T-helper 1 cell (primary cell): ENCODE data around the gene ACTN1.
"Not testable (repeated sequence)": the region's sequence is repeated elsewhere in the genome, so short reads cannot be mapped to it uniquely, and the experiment has no call there.

ENCODE experiments used
- DNase-seq, 5 donors: peaks; one replicate each; pipeline ENCODE4 v3.0.0-alpha.2; 2012 to 2020
- total RNA-seq, 4 donors: gene quantifications; one replicate each; lab custom pipeline; 2026; lab: John Stamatoyannopoulos, UW

Gene ACTN1
- 52.8 to 105 (median 63.0) reads per million in 4 donors for total RNA-seq

- peak; percentile 32 to 70 (median 47) for DNase-seq
Measured at GRCh38 chr14:68979021-68979721, at the start of gene ACTN1. Gene ACTN1, minus strand, starts transcription at chr14:68979302. Its CDS starts 246 bp downstream, at chr14:68979056.

GRCh38 chr14:69027242-69027913, 48.3 kb upstream of the ACTN1 start:
- no peak for DNase-seq

GRCh38 chr14:69023035-69023434, 43.9 kb upstream of the ACTN1 start:
- DNase-seq = no peak

GRCh38 chr14:69022093-69022492, 43.0 kb upstream of the ACTN1 start:
- not testable (repeated sequence) for DNase-seq

DNA sequence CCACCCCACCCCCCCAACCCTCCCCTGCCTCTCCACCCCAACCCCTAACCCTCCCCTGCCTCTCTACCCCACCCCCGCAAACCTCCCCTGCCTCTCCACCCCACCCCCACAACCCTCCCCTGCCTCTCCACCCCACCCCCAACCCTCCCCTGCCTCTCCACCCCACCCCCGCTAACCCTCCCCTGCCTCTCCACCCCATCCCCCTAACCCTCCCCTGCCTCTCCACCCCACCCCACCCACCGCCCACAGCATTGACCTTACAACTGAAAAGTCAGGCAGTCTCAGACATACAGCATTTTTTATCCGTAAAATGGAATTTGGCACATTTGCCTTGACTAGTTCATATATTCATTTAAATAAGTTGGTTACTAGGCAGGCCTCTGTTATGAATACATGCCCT, 38.6 kb upstream of the ACTN1 start:
- no peak for DNase-seq

DNA sequence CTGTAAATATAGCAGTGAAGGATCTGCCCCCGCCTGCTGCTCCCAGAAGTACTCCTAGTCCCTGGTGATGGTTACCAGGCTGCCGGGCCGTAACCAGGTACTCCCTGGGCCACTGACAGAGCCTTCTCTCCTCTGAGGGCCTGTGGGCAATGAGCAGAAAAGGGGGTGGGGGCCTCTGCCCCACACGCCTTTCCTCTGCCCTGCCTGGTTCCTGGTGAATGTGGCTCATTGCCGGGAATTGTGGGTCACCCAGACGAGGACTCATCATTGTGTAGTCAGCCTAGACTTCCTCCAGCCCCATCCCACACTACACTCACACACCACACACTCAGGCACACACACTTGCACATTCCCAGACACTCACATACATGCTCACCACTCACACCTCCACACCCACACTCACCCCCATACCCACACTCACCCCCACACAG, 35.7 kb upstream of the ACTN1 start:
- DNase-seq = no peak

DNA sequence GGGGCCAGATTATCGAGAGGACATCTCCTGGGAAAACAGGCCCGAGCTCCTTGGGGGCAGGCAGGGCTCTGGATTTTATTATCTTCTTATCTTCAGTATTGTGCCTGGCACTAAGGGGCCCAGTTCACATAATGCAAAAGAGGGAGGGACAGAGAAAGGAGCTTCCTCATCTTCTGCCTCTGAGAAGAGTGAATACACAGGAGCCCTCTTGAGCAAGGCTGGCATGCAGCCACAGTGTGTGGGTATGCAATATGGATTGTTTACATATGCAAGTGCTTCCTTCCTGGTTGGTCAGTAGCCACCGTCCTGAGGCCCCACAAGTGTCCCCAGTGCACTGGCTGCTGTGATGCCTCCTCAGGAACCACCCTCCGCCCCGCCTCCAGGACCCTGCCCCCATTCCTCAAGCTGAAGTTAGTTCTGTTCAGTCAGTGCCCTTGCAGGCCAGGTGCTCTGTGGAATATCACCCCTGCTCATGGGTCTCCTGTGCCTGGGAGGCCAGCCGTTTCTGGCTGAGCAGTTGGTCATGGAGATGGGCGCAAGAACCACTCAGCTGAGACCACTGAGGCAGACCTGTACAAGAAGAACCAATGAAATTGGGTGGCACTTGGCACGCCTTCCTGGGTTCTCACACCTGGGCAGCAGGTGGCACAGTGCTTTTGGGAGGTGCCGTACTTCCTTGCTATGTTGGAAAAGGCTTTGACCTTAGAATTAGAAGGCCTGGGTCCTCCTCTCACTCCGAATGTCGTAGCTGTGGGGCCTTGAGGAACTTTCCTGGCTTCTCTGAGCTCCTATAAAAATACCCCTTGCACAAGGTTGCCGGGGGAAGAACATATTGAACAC, 35.1 kb upstream of the ACTN1 start:
- no peak for DNase-seq

DNA sequence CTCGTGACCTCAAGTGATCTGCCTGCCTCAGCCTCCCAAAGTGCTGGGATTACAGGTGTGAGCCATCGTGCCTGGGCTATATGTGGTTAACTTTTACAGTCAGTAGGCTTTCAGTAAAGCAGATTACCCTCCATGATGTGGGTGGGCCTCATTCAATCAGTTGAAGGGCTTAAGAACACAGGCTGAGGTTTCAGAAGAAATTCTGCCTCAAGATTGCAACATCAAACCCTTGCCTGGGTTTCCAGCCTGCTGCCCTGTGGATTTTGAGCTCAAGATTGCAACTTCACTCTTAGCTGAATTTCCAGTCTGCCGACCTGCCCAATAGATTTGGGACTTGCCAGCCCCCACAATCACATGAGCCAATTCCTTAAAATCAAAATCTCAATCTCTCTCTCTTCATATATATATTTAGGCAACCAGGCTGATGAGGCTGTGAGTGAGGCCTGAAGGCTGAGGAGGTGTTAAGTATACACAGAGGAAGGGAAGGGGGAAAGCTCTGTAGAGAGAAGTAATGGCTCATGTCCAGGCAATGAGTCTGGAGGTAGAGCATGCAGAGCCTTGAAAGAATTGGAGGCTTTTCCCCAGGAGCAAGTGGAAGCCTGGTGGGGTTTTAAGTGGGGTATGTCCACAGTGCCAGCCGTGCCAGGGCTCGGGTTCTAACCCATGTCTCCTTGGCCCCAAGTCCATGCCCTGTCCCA, 33.3 kb upstream of the ACTN1 start:
- no peak for DNase-seq

DNA sequence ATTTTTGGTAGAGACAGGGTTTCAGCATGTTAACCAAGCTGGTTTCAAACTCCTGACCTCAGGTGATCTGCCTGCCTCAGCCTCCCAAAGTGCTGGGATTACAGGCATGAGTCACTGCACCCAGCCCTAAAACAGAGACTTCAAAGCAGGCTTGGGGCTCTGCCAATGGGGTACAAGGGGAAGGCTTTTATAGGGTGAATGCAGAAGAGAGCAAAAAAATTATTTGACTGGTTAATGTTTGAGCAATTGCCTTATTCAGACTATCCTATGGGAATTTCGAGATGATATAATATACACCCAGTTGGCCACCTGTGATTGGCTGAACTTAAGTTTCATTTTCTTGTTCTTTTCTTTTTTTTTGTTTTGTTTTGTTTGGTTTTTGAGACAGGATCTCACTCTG, 31.5 kb upstream of the ACTN1 start:
- DNase-seq = no peak

DNA sequence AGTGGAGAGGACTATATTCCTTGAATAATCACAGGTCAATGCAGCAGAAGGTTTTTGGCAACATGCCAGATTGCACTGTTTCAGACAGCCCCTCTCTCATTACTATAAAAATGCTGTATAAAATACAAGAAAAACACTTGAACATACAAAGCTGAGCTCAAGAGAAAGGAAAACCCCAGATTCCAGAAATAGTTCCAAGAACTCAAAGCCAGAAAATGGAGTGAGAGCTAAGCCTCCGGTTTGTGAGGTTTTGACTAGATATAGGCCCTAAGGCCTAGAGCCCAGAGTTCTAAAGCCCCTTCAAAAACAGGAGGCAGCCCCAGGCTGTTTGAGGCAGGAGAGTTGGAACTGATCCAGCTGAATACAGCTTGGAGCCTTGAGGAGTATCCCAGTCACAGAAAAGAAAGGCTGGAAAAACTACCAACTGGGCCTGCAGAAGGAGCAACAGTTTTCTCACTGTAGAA, 29.4 kb upstream of the ACTN1 start:
- DNase-seq = no peak

DNA sequence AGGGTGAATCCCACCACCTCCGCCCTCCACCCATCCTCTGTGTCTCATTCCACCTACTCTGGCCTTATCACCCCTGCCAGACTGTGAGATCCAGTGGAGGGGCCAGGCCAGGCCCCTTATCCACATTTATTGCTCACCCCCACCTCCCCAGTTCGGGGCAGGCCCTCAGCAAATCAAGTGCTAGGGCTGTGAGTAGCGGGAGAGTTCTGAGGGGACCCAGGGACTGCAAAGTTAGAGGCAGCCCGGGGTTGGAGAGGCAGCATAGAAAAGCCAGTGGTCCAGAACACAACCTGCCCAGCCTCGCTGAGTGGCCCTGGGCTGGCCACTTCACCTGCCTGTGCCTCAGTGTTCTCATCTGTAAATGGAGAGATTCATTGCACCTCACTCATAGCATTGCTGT, 27.2 kb upstream of the ACTN1 start:
- DNase-seq = no peak

DNA sequence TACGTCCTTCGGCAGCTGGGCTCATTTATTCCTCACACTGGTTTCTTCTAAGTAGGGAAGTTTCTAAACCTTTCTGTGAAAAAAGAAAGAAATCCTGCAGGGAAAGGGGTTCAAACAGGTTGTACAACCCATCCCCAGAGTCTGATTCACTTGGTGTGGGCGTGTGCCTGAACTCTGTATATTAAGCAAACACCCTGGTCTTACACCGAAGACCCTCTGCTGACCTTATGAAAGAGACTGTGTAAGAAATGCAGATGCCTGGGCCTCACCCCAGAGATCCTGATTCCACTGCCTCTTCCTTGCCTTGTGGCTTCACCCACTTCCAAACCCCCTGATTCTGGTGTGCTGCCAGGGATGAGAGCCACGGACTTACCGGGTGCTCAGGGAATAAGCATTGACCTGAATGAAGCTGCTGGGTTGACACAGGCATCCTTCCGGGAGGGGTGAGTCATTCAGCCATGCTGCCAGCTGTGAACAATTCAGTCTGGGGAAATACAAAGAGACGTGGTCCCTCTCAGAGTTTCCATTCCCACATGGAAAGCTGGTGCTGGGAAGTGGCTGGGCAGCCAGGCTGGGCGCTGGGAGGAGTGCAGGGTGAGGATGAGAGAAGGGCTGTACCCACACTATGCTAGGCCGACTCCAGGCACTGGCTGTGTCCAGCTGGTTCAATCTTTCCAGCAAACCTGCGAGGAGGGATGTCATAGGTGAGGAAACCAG, 26.5 kb upstream of the ACTN1 start:
- DNase-seq = no peak

DNA sequence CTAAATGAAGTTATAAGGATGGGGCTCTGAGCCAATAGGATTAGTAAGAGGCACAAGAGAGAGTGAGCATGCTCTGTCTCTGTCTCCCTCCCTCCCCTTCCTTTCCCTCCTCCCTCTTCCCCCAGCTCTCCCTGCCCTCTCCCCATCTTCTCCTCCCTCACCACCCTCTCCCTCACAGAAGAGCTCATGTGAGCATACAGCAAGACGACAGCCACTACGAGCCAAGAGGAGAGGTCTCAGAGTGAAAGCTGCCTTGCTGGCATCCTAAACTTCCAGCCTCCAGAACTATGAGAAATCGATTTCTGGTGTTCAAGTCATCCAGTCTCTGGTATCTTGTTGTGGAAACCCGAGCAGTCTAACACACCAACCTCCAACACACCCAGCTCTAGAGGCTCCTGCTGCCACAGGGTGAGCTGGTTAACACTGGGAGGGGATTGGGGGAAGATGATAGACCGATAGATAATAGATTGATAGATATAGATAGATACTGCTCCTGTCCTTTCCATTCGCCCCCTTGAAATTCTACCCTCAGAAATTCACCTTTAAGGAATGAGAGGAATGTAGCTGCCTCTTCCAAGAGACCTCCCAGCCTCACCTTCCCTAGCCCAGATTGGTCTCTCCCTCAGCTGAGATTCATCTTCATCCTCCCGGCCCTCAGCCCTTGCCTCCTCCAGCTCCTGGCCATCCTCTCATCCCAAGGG, 25.8 kb upstream of the ACTN1 start:
- no peak for DNase-seq

- no peak for DNase-seq
Measured at GRCh38 chr14:69003626-69004025, 24.5 kb upstream of the ACTN1 start.

DNA sequence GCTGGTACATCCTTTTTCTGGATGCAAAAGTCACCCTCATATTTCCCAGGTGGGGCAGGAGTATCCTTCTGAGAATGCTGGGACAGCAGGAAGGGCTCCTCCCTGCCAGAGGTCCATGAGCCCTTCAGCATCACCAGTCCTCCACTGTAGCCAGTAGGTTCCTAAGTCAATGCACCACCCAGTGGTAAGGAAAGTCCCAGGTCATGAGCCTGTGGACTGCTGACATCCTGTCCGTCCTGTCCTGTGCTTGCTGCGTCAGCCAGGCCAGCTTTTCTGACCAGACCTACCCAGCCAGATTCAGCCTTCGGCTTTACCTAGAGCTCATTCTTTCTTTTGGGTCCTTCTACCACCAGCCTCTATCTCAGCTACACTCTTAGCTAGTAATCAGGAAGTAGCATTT, 23.0 kb upstream of the ACTN1 start:
- DNase-seq = no peak

DNA sequence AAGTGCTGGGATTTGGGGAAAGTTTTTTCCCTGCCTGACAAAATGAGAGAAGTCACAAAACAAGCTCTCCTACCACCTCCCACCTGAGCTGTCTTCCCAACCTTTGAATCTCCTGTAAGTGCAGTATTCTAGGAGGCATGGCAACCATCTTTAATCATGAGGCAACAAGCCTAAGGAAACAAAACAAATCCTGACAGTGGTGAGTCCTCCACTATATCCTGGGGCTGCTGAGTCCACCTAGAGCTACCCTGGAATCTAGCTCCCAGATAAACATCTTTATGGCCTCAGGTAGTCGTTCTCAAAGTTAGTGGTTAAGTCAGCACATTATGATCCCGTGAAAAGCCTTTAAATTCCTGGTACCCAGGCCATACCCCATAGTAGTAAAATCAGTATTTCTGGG, 22.3 kb upstream of the ACTN1 start:
- DNase-seq = no peak

GRCh38 chr14:68998062-68998461, 19.0 kb upstream of the ACTN1 start:
- DNase-seq = no peak

- DNase-seq = peak in 1 of 5 donors; percentile 27
Measured at GRCh38 chr14:68995731-68996130, 16.6 kb upstream of the ACTN1 start.

- DNase-seq = no peak
Measured at GRCh38 chr14:68994056-68994455, 15.0 kb upstream of the ACTN1 start.

DNA sequence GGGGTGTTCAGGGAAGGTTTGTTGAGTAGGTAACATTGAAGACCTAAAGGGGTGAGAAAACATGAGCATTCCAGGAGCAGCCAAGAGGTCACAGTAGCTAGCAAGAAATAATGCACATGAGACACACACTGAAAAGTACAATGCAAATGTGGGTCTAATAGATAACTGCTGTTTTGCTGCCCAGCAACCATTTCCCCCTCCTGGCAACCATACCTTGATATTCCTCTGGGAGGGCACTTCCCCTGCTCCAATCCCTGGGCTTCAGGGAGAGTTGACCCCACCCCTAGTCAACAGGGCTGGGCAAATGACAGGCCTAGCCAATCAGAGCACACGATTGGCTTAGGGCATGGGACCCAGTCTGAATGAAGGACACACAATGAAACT, 8.5 kb upstream of the ACTN1 start:
- DNase-seq = no peak

DNA sequence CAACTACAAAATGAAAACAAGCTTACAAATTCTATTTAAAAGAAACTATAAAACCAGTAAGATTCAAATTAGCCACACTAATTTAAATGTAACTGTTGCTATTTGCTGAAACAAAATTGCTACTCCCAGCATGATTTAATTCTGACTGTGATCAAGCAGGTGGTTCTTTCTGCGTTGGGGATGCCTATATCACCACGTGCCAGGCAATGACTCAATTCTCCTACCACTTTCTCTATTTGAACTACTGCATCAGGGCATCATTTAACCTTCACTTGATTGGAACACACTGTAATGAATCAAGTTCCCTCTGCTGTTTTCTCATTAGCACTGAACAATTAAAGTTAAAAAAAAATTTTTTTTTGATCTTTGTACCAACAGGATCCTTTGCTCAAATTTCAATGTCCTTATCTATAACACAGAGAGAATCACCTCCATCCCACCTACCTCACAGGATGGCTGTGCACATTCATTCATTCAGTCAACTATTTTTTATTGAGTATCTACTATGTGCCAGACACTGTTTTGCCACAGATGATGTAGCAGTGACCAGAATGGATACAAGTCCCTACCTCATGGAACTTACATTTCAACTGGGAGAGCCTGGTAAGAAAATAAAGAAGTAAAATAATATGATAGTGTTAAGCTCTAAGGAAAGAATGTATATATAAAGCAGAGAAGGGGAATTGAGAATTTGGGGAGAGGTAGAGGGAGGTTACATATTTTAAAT, 8.0 kb upstream of the ACTN1 start:
- DNase-seq = peak in 1 of 5 donors; percentile 29
